CD14-positive monocyte (primary cell): ENCODE results near the gene FER1L5. TPM values are rescaled to one million over a fixed set of nuclear protein-coding genes. Genes with fewer than 3 reads are reported as not detected.
A peak's percentile ranks its signal among the peaks of the same experiment; 100 is the strongest.

Experiments
- DNase-seq, 3 donors: peaks; one replicate each; pipeline ENCODE4 v3.0.0-alpha.2; 2011 to 2022
- H2AFZ ChIP-seq: 2 replicates; pipeline ENCODE4 v1.6.0; 2012; ENCODE audit warnings: mild to moderate bottlenecking, low read depth, low read length, inconsistent platforms; ENCODE audit not compliant: insufficient read depth, poor library complexity, severe bottlenecking
- H3K27ac ChIP-seq, 2 donors: 1 replicate in 1 of 2; 2 replicates in 1 of 2; pipeline ENCODE4 v1.5.1; 2012 to 2013; ENCODE audit warnings: low read length in 2 of 2, control low read depth in 1 of 2, inconsistent platforms in 1 of 2, low read depth in 1 of 2, mild to moderate bottlenecking in 1 of 2
- H3K27me3 ChIP-seq, 2 donors: one replicate each; pipeline versions ENCODE4 v1.6.0 to v1.6.1; 2011 to 2013; ENCODE audit warnings: low read length in 2 of 2; ENCODE audit not compliant: control insufficient read depth in 2 of 2, insufficient read depth in 2 of 2
- H3K36me3 ChIP-seq, 2 donors: replicated peaks in 1 of 2; 1 replicate in 1 of 2; 2 replicates in 1 of 2; pipeline versions ENCODE4 v1.5.1 to v1.6.1; 2012 to 2013; ENCODE audit warnings: low read length in 2 of 2, control low read depth in 1 of 2, inconsistent platforms in 1 of 2, mild to moderate bottlenecking in 1 of 2; ENCODE audit not compliant: insufficient read depth in 2 of 2, control insufficient read depth in 1 of 2
- H3K4me1 ChIP-seq, 2 donors: 1 replicate in 1 of 2; 2 replicates in 1 of 2; pipeline versions ENCODE4 v1.5.1 to v1.6.1; 2012 to 2013; ENCODE audit warnings: low read length in 2 of 2, control low read depth in 1 of 2, inconsistent platforms in 1 of 2, mild to moderate bottlenecking in 1 of 2, moderate library complexity in 1 of 2; ENCODE audit not compliant: insufficient read depth in 2 of 2, control insufficient read depth in 1 of 2
- H3K4me2 ChIP-seq: replicated peaks from 2 replicates; pipeline ENCODE3; 2012; ENCODE audit warnings: low read length, moderate library complexity, mild to moderate bottlenecking; ENCODE audit not compliant: poor library complexity, severe bottlenecking; ENCODE audit errors: extremely low read depth
- H3K4me3 ChIP-seq, 3 experiments: fragments of 200-600 bp in 1 of 3; sonication (generic) in 1 of 3; replicated peaks in 1 of 3; 1 replicate in 2 of 3; 2 replicates in 1 of 3; pipeline ENCODE4 v1.5.1; 2011 to 2013; ENCODE audit warnings: low read length in 3 of 3, mild to moderate bottlenecking in 3 of 3, control low read depth in 2 of 3, low read depth in 2 of 3, inconsistent platforms in 1 of 3, moderate library complexity in 1 of 3
- H3K79me2 ChIP-seq: 2 replicates; pipeline ENCODE4 v1.6.0; 2012; ENCODE audit warnings: mild to moderate bottlenecking, control low read depth, inconsistent platforms, low read length, moderate library complexity; ENCODE audit not compliant: insufficient read depth
- H3K9ac ChIP-seq: 2 replicates; pipeline ENCODE4 v1.6.0; 2017; ENCODE audit warnings: low read length, mild to moderate bottlenecking; ENCODE audit not compliant: insufficient read depth, poor library complexity, severe bottlenecking
- H3K9me3 ChIP-seq, 2 donors: replicated peaks in 1 of 2; 1 replicate in 1 of 2; 2 replicates in 1 of 2; pipeline versions ENCODE4 v1.5.1 to v1.6.1; 2012 to 2013; ENCODE audit warnings: low read length in 2 of 2, control low read depth in 1 of 2; ENCODE audit not compliant: control insufficient read depth in 1 of 2, insufficient read depth in 1 of 2
- H4K20me1 ChIP-seq: 2 replicates; pipeline ENCODE4 v1.6.0; 2012; ENCODE audit warnings: mild to moderate bottlenecking, low read length, control low read depth, moderate library complexity; ENCODE audit not compliant: insufficient read depth
- H3K27ac Mint-ChIP-seq, 7 donors: one replicate each; pipeline ENCODE4 v1.8.0; 2020; ENCODE audit warnings: mild to moderate bottlenecking in 7 of 7, mixed read lengths in 7 of 7, moderate library complexity in 6 of 7, inconsistent platforms in 2 of 7
- H3K27me3 Mint-ChIP-seq, 3 donors: one replicate each; pipeline ENCODE4 v1.8.0; 2021 to 2022; ENCODE audit warnings: low read depth in 3 of 3, mild to moderate bottlenecking in 3 of 3, mixed read lengths in 3 of 3, moderate library complexity in 3 of 3, inconsistent platforms in 1 of 3
- H3K36me3 Mint-ChIP-seq, 2 donors: one replicate each; pipeline ENCODE4 v1.8.0; 2020; ENCODE audit warnings: mixed read lengths in 2 of 2, inconsistent platforms in 1 of 2, mild to moderate bottlenecking in 1 of 2
- H3K4me1 Mint-ChIP-seq: one replicate; pipeline ENCODE4 v1.8.0; 2020; ENCODE audit warnings: mild to moderate bottlenecking, mixed read lengths
- H3K4me3 Mint-ChIP-seq, 2 donors: one replicate each; pipeline ENCODE4 v1.8.0; 2020; ENCODE audit warnings: mild to moderate bottlenecking in 2 of 2, mixed read lengths in 2 of 2, moderate library complexity in 1 of 2
- H3K9me3 Mint-ChIP-seq, 7 donors: one replicate each; pipeline ENCODE4 v1.8.0; 2020 to 2022; ENCODE audit warnings: mixed read lengths in 7 of 7, mild to moderate bottlenecking in 6 of 7, moderate library complexity in 6 of 7, inconsistent platforms in 2 of 7
- WGBS: methylation state at CpG from one replicate; pipeline ENCODE4 v1.1.5; 2013; ENCODE audit warnings: missing lambda C conversion rate; ENCODE audit not compliant: insufficient coverage; 5-methylcytosine and 5-hydroxymethylcytosine counted together
- intact Hi-C, 2 donors: fragments of 100-400 bp; cut with micrococcal nuclease; formaldehyde crosslinking; loops; one replicate each; pipeline versions ENCODE4 v1.15.0 to v1.15.1; 2023
- polyA plus RNA-seq, 3 donors: library from polyadenylated mRNA; depleted of rRNA in 1 of 3; unstranded in 2 of 3; stranded (reverse) in 1 of 3; fragments of 300-500 nt in 2 of 3; fragments of >200 nt in 1 of 3; fragmentation: Illumina TruSeq in 2 of 3; gene quantifications; 1 replicate in 2 of 3; 2 replicates in 1 of 3; pipeline ENCODE4 v1.2.3, GENCODE V29; 2012 to 2021
- TF ChIP-seq, protein P1 (sequence below): fragments of 200-600 bp; IDR thresholded peaks from one replicate; pipeline ENCODE4 v1.8.0; 2022; ENCODE audit warnings: antibody characterized with exemption, mild to moderate bottlenecking

FER1L5 gene
- polyA plus RNA-seq, 3 donors: not detected

DNA sequence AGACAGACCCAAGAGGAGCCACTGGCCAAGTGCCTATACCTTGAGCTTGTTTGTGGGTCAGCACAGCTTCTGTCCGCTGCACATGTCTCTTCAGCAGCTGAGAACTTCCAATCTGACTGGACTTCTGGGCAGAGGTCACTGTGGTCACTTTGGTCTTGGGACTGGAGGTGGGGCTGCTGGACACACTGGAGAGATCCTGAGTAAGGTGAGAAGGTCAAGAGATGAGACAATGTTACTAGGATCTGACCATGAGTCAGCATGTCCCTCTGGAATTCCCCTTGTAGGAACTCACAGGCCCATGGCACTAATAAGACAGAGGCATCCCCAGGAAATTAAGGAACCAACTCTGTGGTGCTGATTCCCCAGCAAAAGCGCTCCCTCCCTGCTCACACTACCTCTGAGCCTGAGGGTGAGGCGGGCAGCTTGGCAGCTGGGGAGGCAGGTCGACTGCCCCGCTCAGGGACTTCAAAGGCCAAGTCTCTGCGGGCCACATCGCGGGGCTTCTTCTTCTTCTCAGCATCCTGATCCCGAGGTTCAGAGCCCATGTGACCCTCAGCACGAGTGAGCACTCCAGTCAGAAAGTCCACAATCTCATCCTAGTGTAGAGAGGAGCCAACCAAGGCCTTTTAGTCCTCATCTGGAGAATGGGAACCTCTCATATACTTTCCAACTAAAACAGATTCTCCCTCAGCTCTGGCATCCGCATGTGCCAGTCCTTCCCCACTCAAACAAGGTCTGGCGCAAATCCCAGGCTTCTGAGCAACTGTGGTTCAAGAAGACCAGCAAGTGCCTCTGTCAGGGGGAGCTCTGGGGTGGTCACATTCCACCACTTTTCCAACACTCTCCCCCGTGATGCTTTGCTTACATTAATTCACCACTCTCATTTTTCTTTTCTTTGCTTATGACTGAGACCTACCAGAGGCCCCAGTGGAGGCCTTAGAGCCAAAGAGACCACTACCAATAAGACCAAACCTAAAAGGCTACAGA is 33.8 kb upstream of the FER1L5 start:
- peaks cover 97 to 99% of the 10 kb centered on the region in 2 donors for H3K36me3 ChIP-seq
- Mint-ChIP-seq H3K4me3 (no peak overlapping the region), H3K27ac (peak overlapping the region in 3 of 7 donors; percentile 19 to 52 (median 31)), H3K27me3 (peaks cover 0 to 1% (median 0%) of the 10 kb centered on the region in 3 donors), H3K9me3 (no peaks in the 10 kb centered on the region), H3K36me3 (peaks cover 91 to 99% of the 10 kb centered on the region in 2 donors), H3K4me1 (no peaks in the 10 kb centered on the region)
- peak in 2 of 3 donors; percentile 4 to 71 for DNase-seq
- H3K4me1 ChIP-seq: no peaks in the 10 kb centered on the region
- H3K79me2 ChIP-seq: no peaks in the 10 kb centered on the region
- H3K4me3 ChIP-seq: no peak overlapping the region
- H3K4me2 ChIP-seq: no peak overlapping the region
- intact Hi-C loops: loop anchor here in 1 of 2 donors (10.0 kb wide), 1 partner anchor 156 kb away; the partner anchor contains the start of gene CNNM4
- no peaks in the 10 kb centered on the region for H3K27me3 ChIP-seq
- peak overlapping the region in 1 of 2 donors; percentile 46 for H3K27ac ChIP-seq
- H3K9me3 ChIP-seq: no peaks in the 10 kb centered on the region
- no peak overlapping the region for H3K9ac ChIP-seq
- 97% methylated on average over 11 of the region's 13 CpGs for WGBS
- TF ChIP-seq, protein P1, sequence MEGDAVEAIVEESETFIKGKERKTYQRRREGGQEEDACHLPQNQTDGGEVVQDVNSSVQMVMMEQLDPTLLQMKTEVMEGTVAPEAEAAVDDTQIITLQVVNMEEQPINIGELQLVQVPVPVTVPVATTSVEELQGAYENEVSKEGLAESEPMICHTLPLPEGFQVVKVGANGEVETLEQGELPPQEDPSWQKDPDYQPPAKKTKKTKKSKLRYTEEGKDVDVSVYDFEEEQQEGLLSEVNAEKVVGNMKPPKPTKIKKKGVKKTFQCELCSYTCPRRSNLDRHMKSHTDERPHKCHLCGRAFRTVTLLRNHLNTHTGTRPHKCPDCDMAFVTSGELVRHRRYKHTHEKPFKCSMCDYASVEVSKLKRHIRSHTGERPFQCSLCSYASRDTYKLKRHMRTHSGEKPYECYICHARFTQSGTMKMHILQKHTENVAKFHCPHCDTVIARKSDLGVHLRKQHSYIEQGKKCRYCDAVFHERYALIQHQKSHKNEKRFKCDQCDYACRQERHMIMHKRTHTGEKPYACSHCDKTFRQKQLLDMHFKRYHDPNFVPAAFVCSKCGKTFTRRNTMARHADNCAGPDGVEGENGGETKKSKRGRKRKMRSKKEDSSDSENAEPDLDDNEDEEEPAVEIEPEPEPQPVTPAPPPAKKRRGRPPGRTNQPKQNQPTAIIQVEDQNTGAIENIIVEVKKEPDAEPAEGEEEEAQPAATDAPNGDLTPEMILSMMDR: no peak
- no peak overlapping the region for H2AFZ ChIP-seq
- H4K20me1 ChIP-seq: peaks cover 11% of the 10 kb centered on the region

DNA sequence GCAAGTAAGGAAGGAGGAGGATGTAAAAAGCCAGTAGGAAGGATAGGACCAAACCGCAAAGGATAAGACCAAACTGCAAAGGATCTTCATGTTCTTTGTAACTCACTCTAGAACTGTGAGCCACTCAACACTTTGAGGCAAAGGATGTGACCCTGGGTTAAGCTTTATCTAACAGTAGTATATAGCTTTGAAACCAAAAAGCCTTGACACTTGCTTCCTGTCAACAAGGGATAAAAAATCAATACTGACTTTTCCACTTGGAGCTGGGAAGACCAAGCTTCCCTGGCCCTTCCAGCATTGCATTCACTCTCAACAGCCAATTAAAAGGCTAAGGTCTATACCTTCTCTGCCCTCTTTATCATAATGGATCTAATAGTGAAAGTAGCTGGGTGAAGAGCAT is 26.4 kb upstream of the FER1L5 start:
- no peak overlapping the region for H3K4me3 ChIP-seq
- WGBS: no CpG with 5 or more reads among the region's 1 CpG
- no peak overlapping the region for H3K4me3 Mint-ChIP-seq
- H3K27me3 Mint-ChIP-seq: no peaks in the 10 kb centered on the region
- peak overlapping the region in 1 of 2 donors; percentile 83 for H3K27ac ChIP-seq
- peaks cover 26% of the 10 kb centered on the region for H3K79me2 ChIP-seq
- no peak overlapping the region for H2AFZ ChIP-seq
- no peak for DNase-seq
- H3K4me2 ChIP-seq: no peak overlapping the region
- H3K9me3 Mint-ChIP-seq: no peaks in the 10 kb centered on the region
- no peaks in the 10 kb centered on the region for H3K27me3 ChIP-seq
- peaks cover 31% of the 10 kb centered on the region for H3K4me1 Mint-ChIP-seq
- peaks cover 26 to 34% of the 10 kb centered on the region in 2 donors for H3K4me1 ChIP-seq
- TF ChIP-seq, protein P1: no peak
- no peak overlapping the region for H3K9ac ChIP-seq
- H3K36me3 Mint-ChIP-seq: peaks cover 52 to 66% of the 10 kb centered on the region in 2 donors
- intact Hi-C loops: loop anchor here in 1 of 2 donors (5.0 to 10.0 kb wide), 2 partner anchors 49 to 146 kb away; partner anchors contain the start of gene CNNM4
- peak overlapping the region in 6 of 7 donors; percentile 15 to 99 (median 98) for H3K27ac Mint-ChIP-seq
- H4K20me1 ChIP-seq: peaks cover 5% of the 10 kb centered on the region
- H3K9me3 ChIP-seq: no peaks in the 10 kb centered on the region
- peaks cover 40 to 76% of the 10 kb centered on the region in 2 donors for H3K36me3 ChIP-seq
